T-helper 2 cell treated with Interferon-gamma antibody and Interleukin-4, amounts not matched to agents 5 μg/mL and 100 μg/mL, for 36 hours (primary cell): ENCODE measurements around the gene MRAP.

Experiments used
- DNase-seq: peaks from one replicate; pipeline ENCODE4 v3.0.0; 2021; ENCODE audit warnings: low spot score
- H3K27ac Mint-ChIP-seq: one replicate; pipeline ENCODE4 v1.8.0; 2021; ENCODE audit warnings: mild to moderate bottlenecking, mixed read lengths
- H3K27me3 Mint-ChIP-seq: one replicate; pipeline ENCODE4 v1.8.0; 2021; ENCODE audit warnings: low read depth, mixed read lengths
- H3K36me3 Mint-ChIP-seq: one replicate; pipeline ENCODE4 v1.8.0; 2021; ENCODE audit warnings: low read depth, mixed read lengths
- H3K4me1 Mint-ChIP-seq: one replicate; pipeline ENCODE4 v1.8.0; 2021; ENCODE audit warnings: low read depth, mixed read lengths
- H3K4me3 Mint-ChIP-seq: one replicate; pipeline ENCODE4 v1.8.0; 2022; ENCODE audit warnings: mild to moderate bottlenecking, moderate library complexity, mixed read lengths
- H3K9me3 Mint-ChIP-seq: one replicate; pipeline ENCODE4 v1.8.0; 2021; ENCODE audit warnings: mixed read lengths

MRAP gene

GRCh38 chr21:32336711-32337110, 38.1 kb downstream of the MRAP start:
- no peaks in the 10 kb centered on the region for H3K27me3 Mint-ChIP-seq
- H3K27ac Mint-ChIP-seq: no peak overlapping the region
- H3K9me3 Mint-ChIP-seq: no peaks in the 10 kb centered on the region
- peaks cover 2% of the 10 kb centered on the region for H3K4me1 Mint-ChIP-seq
- H3K4me3 Mint-ChIP-seq: no peak overlapping the region
- DNase-seq: no peak
- H3K36me3 Mint-ChIP-seq: peaks cover 53% of the 10 kb centered on the region

- H3K27ac Mint-ChIP-seq: no peak overlapping the region
- peaks cover 2% of the 10 kb centered on the region for H3K4me1 Mint-ChIP-seq
- DNase-seq: no peak
- H3K4me3 Mint-ChIP-seq: no peak overlapping the region
- H3K36me3 Mint-ChIP-seq: peaks cover 48% of the 10 kb centered on the region
- no peaks in the 10 kb centered on the region for H3K9me3 Mint-ChIP-seq
- no peaks in the 10 kb centered on the region for H3K27me3 Mint-ChIP-seq
Observed at GRCh38 chr21:32337206-32337605, 38.6 kb downstream of the MRAP start.

- no peak overlapping the region for H3K4me3 Mint-ChIP-seq
- DNase-seq: no peak
- peaks cover 43% of the 10 kb centered on the region for H3K36me3 Mint-ChIP-seq
- H3K4me1 Mint-ChIP-seq: peaks cover 2% of the 10 kb centered on the region
- H3K9me3 Mint-ChIP-seq: no peaks in the 10 kb centered on the region
- H3K27ac Mint-ChIP-seq: no peak overlapping the region
- no peaks in the 10 kb centered on the region for H3K27me3 Mint-ChIP-seq
Observed at GRCh38 chr21:32338209-32338921, 39.7 kb downstream of the MRAP start.

- no peak for DNase-seq
- H3K27ac Mint-ChIP-seq: no peak overlapping the region
- H3K9me3 Mint-ChIP-seq: peaks cover 14% of the 10 kb centered on the region
- H3K36me3 Mint-ChIP-seq: peaks cover 60% of the 10 kb centered on the region
- H3K27me3 Mint-ChIP-seq: no peaks in the 10 kb centered on the region
- H3K4me3 Mint-ChIP-seq: no peak overlapping the region
- peaks cover 2% of the 10 kb centered on the region for H3K4me1 Mint-ChIP-seq
Observed at GRCh38 chr21:32340863-32341848, 42.5 kb downstream of the MRAP start.

GRCh38 chr21:32346951-32347350, 48.3 kb downstream of the MRAP start:
- H3K36me3 Mint-ChIP-seq: peaks cover 68% of the 10 kb centered on the region
- no peak for DNase-seq
- H3K4me1 Mint-ChIP-seq: no peaks in the 10 kb centered on the region
- peaks cover 14% of the 10 kb centered on the region for H3K9me3 Mint-ChIP-seq
- no peak overlapping the region for H3K4me3 Mint-ChIP-seq
- no peak overlapping the region for H3K27ac Mint-ChIP-seq
- no peaks in the 10 kb centered on the region for H3K27me3 Mint-ChIP-seq

GRCh38 chr21:32347351-32347750, 48.7 kb downstream of the MRAP start:
- H3K4me3 Mint-ChIP-seq: no peak overlapping the region
- peaks cover 70% of the 10 kb centered on the region for H3K36me3 Mint-ChIP-seq
- H3K4me1 Mint-ChIP-seq: no peaks in the 10 kb centered on the region
- H3K27me3 Mint-ChIP-seq: no peaks in the 10 kb centered on the region
- H3K9me3 Mint-ChIP-seq: peaks cover 14% of the 10 kb centered on the region
- DNase-seq: no peak
- H3K27ac Mint-ChIP-seq: no peak overlapping the region

- Mint-ChIP-seq H3K36me3 (peaks cover 67% of the 10 kb centered on the region), H3K27me3 (no peaks in the 10 kb centered on the region), H3K27ac (no peak overlapping the region), H3K4me1 (no peaks in the 10 kb centered on the region), H3K9me3 (peaks cover 14% of the 10 kb centered on the region), H3K4me3 (no peak overlapping the region)
- no peak for DNase-seq
Observed at GRCh38 chr21:32347977-32348376, 49.3 kb downstream of the MRAP start.

- H3K27ac Mint-ChIP-seq: peak overlapping the region; percentile 9
- no peak for DNase-seq
- H3K9me3 Mint-ChIP-seq: peaks cover 11% of the 10 kb centered on the region
- H3K4me3 Mint-ChIP-seq: no peak overlapping the region
- H3K27me3 Mint-ChIP-seq: no peaks in the 10 kb centered on the region
- no peaks in the 10 kb centered on the region for H3K4me1 Mint-ChIP-seq
- H3K36me3 Mint-ChIP-seq: peaks cover 67% of the 10 kb centered on the region
Observed at GRCh38 chr21:32348604-32349332, 50.1 kb downstream of the MRAP start.

GRCh38 chr21:32349333-32349944, 50.8 kb downstream of the MRAP start:
- no peak for DNase-seq
- peaks cover 7% of the 10 kb centered on the region for H3K9me3 Mint-ChIP-seq
- no peaks in the 10 kb centered on the region for H3K27me3 Mint-ChIP-seq
- H3K4me1 Mint-ChIP-seq: no peaks in the 10 kb centered on the region
- peaks cover 66% of the 10 kb centered on the region for H3K36me3 Mint-ChIP-seq
- no peak overlapping the region for H3K27ac Mint-ChIP-seq
- H3K4me3 Mint-ChIP-seq: no peak overlapping the region

- peaks cover 61% of the 10 kb centered on the region for H3K36me3 Mint-ChIP-seq
- no peaks in the 10 kb centered on the region for H3K27me3 Mint-ChIP-seq
- H3K4me1 Mint-ChIP-seq: no peaks in the 10 kb centered on the region
- no peak overlapping the region for H3K27ac Mint-ChIP-seq
- DNase-seq: no peak
- no peaks in the 10 kb centered on the region for H3K9me3 Mint-ChIP-seq
- no peak overlapping the region for H3K4me3 Mint-ChIP-seq
Observed at GRCh38 chr21:32350211-32350980, 51.7 kb downstream of the MRAP start.

GRCh38 chr21:32350981-32351380, 52.3 kb downstream of the MRAP start:
- H3K36me3 Mint-ChIP-seq: peaks cover 58% of the 10 kb centered on the region
- H3K27me3 Mint-ChIP-seq: no peaks in the 10 kb centered on the region
- DNase-seq: no peak
- H3K9me3 Mint-ChIP-seq: no peaks in the 10 kb centered on the region
- no peak overlapping the region for H3K27ac Mint-ChIP-seq
- no peaks in the 10 kb centered on the region for H3K4me1 Mint-ChIP-seq
- H3K4me3 Mint-ChIP-seq: no peak overlapping the region

- no peaks in the 10 kb centered on the region for H3K4me1 Mint-ChIP-seq
- no peak overlapping the region for H3K4me3 Mint-ChIP-seq
- H3K27ac Mint-ChIP-seq: no peak overlapping the region
- no peaks in the 10 kb centered on the region for H3K9me3 Mint-ChIP-seq
- no peaks in the 10 kb centered on the region for H3K27me3 Mint-ChIP-seq
- no peak for DNase-seq
- peaks cover 57% of the 10 kb centered on the region for H3K36me3 Mint-ChIP-seq
Observed at GRCh38 chr21:32351428-32351827, 52.8 kb downstream of the MRAP start.

GRCh38 chr21:32352526-32352925, 53.9 kb downstream of the MRAP start:
- DNase-seq: no peak
- Mint-ChIP-seq H3K4me3 (no peak overlapping the region), H3K27ac (no peak overlapping the region), H3K4me1 (no peaks in the 10 kb centered on the region), H3K9me3 (no peaks in the 10 kb centered on the region), H3K36me3 (peaks cover 53% of the 10 kb centered on the region), H3K27me3 (no peaks in the 10 kb centered on the region)
